T-helper 2 cell treated with Interferon-gamma antibody and Interleukin-4, amounts not matched to agents 100 ng/mL and 5 ng/mL, for 36 hours (primary cell): Measurements from ENCODE around the gene CEP350. TPM values are rescaled to one million over a fixed set of nuclear protein-coding genes. Genes with fewer than 3 reads are reported as not detected.

Experiments
- intact Hi-C: fragments of 100-400 bp; cut with micrococcal nuclease; formaldehyde crosslinking; loops from one replicate; pipeline ENCODE4 v1.15.1; 2023
- total RNA-seq: library from RNA; stranded (reverse); gene quantifications from 2 replicates; pipeline ENCODE4 v1.2.3, GENCODE V29; 2022

The CEP350 gene
- 51.2 and 51.3 TPM in 2 replicates for total RNA-seq

DNA sequence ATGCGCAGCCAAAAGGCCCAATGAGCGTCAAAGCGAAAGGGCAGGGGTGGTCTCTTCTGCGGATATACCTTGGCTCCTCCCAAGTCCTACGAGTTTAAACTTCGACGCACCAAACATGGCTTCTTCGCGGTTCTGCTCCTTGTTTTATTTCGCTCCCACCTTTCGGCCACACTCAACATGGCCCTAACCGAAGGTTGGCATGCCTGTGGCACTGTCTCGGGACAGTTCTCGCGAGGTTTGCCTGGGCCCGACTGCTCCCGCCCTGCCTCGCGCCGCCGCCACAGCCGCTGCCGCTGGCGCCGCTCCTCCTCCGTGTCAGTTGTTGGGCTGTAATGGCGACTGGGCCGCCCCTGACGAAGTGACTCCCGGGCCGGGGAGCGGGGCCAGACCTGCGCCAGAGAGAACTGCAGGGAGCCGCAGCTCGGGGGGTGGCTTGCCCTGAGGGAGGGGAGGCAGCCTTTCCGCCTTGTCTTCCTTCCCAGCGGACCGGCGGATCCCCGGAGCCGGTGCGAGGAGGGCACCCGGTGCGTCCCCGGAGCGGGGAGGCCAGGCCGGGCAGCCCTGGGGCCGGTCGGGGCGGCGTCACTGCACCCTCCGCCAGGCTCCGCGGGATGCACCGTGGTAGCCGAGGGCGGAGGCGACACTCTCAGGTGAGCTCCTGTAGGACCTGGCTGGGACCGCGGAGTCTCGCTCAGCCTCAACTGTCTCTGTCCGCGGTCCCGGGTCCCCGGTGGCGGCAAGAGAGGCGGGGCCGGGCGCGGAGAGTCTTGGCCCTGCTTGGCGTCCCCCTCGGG, at the start of gene CEP350:
CEP350 (plus strand) TSS at position 318 of the 794 bp plus-strand sequence. CDS start 31,372 bp downstream, outside the sequence.
- intact Hi-C loops: loop anchor here (1.0 to 10.0 kb wide), 8 partner anchors 72 to 1130 kb away; partner anchors contain the start of genes ACBD6, AXDND1, FAM20B and IER5

DNA sequence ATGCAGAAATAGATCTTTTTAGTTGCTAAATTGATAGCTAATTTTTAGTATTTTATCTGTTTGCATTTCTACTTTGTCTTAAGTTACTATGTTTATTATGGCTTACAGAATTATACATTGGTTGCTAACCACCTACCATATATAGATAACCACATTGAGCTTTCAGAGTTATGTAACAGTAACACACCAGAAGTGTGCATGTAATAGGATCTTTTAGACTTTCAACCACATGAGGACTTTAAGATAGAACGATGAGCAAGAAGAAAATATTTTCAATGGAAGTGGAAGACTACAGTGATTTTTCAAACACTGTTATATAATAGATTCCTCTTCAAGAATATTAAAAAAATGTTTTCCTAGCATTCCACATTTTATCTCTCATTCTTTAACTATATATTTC, 43.7 kb upstream of the CEP350 start:
- intact Hi-C loops: no loop called here

- intact Hi-C loops: no loop called here
These were observed 42.8 kb upstream of the CEP350 start for GRCh38 chr1:179911812-179912211.

GRCh38 chr1:179917601-179918429, 36.8 kb upstream of the CEP350 start:
- intact Hi-C loops: no loop called here

DNA sequence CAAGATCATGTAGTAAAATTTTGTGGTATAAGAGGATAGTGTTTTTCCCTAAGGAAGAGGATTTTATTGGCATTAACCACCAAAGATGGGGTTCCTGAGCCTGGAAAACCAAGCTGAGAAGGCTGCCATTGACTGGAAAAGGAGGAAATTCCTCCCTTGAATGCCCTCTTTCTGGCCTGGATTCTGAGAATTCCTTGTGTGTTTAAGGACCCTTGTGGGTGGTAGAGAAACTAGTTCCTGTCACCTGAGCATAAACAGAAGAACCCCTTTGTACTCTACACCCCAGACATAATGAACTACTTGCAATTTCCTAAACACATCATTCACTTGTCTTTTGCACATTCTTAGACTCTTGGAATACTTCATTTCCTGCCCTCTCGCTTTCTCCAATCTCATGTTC, 33.1 kb upstream of the CEP350 start:
- intact Hi-C loops: no loop called here

GRCh38 chr1:179921981-179922872, 32.4 kb upstream of the CEP350 start:
- intact Hi-C loops: no loop called here

- intact Hi-C loops: no loop called here
These were observed 31.6 kb upstream of the CEP350 start for GRCh38 chr1:179923029-179923428.

- intact Hi-C loops: no loop called here
These were observed 30.3 kb upstream of the CEP350 start for GRCh38 chr1:179924268-179924667.

DNA sequence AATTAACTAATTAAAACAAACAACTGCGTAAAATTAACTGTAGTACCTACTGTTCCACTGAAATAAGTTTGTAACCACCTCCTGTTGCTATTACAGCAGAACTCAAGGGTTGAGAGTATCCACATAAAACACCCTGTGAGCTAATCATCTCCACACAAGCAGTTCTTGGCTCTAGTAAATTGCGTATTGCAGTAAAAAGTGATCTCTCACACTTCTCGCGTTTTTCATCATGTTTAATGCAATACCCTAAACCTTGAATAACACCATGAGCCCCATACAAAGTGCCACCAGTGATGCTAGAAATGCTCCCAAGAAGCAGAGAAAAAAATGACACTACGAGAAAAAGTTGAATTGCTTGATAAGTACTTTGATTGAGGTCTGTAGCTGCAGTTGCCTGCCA, 29.3 kb upstream of the CEP350 start:
- intact Hi-C loops: no loop called here

DNA sequence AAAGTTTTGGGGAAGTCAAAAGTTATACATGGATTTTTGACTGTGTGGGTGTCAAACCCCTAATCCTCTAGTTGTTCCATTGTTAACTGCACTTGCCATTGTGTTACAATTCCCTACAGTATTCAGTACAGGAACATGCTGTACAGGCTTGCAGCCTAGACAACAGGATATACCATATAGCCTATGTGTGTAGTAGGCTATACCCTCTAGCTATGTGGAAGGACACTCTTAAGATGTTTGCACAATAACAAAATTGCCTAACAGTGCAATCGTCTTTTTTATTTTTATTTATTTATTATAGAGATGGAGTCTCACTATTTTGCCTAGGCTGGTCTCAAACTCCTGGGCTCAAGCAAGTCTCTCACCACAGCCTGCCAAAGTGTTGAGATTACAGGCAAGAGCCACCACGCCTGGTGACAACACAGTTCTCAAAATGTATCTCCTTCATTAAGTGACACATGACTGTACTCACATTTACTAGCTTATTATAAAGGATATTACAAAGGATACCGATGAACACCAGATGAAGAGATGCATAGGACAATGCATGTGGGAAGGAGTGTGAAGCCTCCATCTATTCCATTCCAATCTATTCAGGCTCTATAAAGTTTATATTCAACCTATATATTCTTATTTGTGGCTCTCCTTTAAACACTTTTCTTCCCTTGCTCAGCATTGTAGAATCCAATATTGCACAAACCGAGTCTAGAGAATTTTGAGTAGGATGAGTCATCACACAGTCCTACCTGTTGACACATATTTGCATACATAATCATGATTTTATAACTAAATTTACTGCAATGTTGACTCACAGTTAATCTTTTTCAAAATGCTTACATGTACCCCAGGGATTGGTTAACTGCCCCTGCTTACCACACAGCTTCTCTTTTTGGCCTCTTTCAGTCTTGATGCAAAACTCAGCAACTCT, 28.4 kb upstream of the CEP350 start:
- intact Hi-C loops: no loop called here

- intact Hi-C loops: no loop called here
These were observed 27.8 kb upstream of the CEP350 start for GRCh38 chr1:179926850-179927205.

DNA sequence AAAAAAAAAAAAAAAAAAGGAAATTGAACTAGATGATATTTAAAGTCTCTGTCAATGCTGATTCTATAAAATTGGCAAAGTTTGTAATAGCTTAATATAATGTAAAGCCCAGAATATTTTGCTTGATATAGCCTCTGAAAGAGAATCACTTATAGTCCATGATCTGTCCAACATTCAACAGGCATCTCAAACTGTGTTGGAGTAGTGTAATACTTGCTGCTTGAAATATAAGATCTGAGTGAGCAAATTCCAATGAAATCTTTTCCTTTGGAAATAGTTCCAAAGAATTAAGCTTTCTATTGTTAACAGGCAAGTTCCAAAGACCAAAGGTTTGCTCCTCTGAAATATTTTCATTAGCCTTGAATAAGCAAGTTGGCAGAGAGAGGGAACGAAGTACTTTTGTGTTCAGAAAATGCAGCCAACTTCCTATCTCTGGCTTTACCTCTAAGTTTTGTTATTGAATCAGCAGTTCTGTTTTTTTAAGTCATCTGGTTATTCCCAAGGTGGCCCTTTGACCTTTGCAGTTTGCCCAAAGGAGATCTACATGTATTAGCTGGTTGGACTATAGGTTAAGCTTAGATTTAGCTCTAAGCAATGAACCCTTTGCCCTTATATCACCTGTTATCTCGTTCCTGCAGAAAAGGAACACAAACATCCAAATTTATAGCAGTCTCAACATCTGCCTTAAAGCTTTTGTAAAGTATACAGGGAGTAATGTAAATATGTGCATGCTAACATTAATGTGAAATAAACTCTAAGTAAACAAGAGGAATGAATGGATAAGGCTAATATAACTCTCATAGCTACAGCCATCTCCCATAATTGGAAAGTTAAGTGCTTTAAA, 24.4 kb upstream of the CEP350 start:
- intact Hi-C loops: no loop called here

GRCh38 chr1:179930867-179931266, 23.7 kb upstream of the CEP350 start:
- intact Hi-C loops: no loop called here

- intact Hi-C loops: no loop called here
These were observed 21.4 kb upstream of the CEP350 start for GRCh38 chr1:179933219-179933618.

GRCh38 chr1:179935909-179936496, 18.6 kb upstream of the CEP350 start:
- intact Hi-C loops: no loop called here

DNA sequence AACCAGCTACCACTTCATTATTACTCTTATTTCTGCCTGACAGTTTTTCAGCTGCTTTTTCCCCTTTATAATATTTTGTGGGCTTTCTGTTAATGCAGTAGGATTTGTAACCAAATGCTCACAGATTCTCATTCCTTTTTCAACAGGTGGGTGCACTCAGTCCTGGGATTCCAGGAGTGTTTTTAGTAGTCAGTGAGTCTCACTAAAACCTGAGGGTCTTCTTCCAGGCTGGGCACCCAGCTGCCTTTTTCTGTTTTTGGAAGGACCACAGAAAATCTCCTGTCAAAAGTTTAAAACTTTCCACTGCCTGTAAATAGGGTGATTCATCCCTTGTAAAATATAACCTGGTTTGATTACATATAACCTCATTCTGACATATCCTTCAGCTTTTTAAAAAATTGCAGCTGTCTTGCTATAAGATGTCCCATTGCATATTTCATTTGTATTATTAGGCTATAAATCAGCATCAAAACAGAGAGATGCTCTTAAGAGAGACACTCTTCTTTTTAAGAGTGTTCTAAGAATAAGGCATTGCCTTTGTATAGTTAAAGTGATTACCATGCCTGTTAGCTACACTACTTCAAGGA, 16.8 kb upstream of the CEP350 start:
- intact Hi-C loops: no loop called here

DNA sequence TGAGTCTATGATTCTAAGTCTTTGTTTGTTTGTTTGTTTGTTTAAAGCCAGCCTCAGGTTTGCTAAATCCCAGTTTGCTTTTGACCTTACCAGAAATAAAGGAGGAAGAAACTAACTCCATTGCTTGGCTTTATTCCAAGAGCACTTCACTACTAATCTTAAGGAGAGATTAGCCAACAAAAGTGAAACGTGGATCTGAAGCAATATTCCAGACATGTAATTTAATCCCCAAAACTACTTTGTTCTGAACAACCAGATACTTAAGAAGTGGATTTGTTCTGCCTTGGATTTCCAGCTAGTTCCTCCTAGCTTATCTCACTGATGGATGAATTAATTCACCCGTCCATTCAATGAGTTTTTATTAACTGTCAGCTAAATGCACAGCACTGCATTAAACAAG, 15.9 kb upstream of the CEP350 start:
- intact Hi-C loops: no loop called here

DNA sequence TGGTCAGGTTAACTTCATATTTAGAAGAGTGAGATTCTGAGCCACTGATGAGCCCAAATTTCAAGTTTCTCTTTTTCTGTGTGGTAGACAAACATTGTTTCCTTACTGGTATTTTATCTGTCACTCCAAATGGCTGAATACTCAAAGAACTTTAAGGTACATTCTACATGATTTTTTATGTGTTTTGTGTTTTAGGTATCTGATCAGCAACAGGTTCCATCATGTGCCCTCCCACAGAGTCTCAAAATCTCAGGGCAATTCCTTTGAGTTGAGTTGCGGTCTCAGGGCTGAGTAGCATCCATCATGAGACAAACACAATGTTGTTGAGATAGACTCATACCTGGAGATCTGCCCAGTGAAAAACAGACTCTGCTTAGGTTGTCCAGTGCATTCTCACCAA, 14.7 kb upstream of the CEP350 start:
- intact Hi-C loops: no loop called here

GRCh38 chr1:179941454-179941853, 13.2 kb upstream of the CEP350 start:
- intact Hi-C loops: no loop called here
